Bronchial epithelial cell (primary cell): ENCODE measurements around the gene PCNX2. TPM values are rescaled to one million over a fixed set of nuclear protein-coding genes. Genes with fewer than 3 reads are reported as not detected.

Source experiments
- DNase-seq: peaks from one replicate; pipeline ENCODE4 v3.0.0-alpha.2; 2010; ENCODE audit warnings: low read depth
- FAIRE-seq: peaks from 2 replicates; lab custom pipeline; 2011; peaks lifted over from hg19 to GRCh38; lab: Jason Lieb, UNC
- H3K27me3 ChIP-seq: 2 replicates; pipeline ENCODE4 v1.5.1; 2011; ENCODE audit warnings: low read length; ENCODE audit not compliant: control insufficient read depth, insufficient read depth
- H3K36me3 ChIP-seq: 2 replicates; pipeline ENCODE4 v1.5.1; 2011; ENCODE audit warnings: low read length; ENCODE audit not compliant: control insufficient read depth, insufficient read depth
- H3K4me3 ChIP-seq: 2 replicates; pipeline ENCODE4 v1.5.1; 2011; ENCODE audit warnings: mild to moderate bottlenecking, low read depth, low read length, control low read depth
- total RNA-seq: library from RNA; depleted of rRNA; stranded (reverse); fragments of >200 nt; gene quantifications from 2 replicates; pipeline ENCODE4 v1.2.1, GENCODE V29; 2014
- TF ChIP-seq, protein P1 (sequence below): IDR thresholded peaks from 2 replicates; pipeline ENCODE4 v1.5.1; 2011; ENCODE audit warnings: mild to moderate bottlenecking, moderate library complexity, low read length, control low read depth, inconsistent platforms; ENCODE audit not compliant: insufficient read depth, severe bottlenecking

The PCNX2 gene
- total RNA-seq, 1 donor from 2014 or later = 30.3 TPM

DNA sequence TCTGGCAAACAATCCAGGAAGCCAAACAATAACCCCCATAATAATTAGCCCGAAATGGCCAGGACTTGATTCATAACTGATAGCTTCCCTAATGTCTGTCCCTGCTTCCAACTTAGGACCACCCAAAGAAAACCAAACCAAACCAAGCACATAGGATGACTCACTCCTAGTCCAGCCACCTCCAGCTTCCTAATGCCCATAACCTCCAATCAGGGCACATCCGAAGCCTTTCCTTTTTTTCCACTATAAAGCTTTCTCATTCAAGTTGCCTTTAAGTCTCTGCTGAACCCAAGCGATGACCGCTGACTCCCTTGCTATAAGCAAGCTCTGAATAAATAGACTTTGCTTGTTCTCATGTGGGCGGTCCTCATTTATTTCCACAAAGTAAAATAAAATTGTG, 40.4 kb downstream of the PCNX2 start:
- H3K4me3 ChIP-seq = no peak overlapping the region
- peaks cover 14% of the 10 kb centered on the region for H3K36me3 ChIP-seq
- no peak for DNase-seq
- H3K27me3 ChIP-seq = no peaks in the 10 kb centered on the region
- FAIRE-seq = no peak
- TF ChIP-seq, protein P1, sequence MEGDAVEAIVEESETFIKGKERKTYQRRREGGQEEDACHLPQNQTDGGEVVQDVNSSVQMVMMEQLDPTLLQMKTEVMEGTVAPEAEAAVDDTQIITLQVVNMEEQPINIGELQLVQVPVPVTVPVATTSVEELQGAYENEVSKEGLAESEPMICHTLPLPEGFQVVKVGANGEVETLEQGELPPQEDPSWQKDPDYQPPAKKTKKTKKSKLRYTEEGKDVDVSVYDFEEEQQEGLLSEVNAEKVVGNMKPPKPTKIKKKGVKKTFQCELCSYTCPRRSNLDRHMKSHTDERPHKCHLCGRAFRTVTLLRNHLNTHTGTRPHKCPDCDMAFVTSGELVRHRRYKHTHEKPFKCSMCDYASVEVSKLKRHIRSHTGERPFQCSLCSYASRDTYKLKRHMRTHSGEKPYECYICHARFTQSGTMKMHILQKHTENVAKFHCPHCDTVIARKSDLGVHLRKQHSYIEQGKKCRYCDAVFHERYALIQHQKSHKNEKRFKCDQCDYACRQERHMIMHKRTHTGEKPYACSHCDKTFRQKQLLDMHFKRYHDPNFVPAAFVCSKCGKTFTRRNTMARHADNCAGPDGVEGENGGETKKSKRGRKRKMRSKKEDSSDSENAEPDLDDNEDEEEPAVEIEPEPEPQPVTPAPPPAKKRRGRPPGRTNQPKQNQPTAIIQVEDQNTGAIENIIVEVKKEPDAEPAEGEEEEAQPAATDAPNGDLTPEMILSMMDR = no peak

DNA sequence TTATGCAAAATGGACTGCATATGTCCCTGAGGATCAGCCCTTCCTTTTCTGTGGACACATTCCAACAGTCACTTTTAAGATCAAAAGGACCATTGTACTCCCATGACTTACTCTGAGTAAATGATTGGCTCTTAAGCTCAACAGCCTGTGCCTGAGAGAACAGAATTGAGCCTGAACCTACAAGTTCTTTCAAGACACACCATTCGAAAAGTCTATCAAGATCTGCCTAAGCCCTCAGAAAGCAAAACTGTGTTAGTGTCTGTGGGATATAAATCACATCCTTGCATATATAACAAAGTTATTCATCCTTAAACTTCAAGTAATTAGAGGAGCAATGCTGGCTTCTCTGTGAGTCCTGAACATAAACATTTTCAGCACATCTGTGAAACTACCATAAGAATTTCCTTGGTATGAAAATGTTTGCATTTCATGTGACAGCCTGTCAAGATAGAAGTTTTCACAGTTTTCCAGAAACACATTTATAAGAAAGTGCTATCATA, 41.6 kb downstream of the PCNX2 start:
- TF ChIP-seq, protein P1 = no peak
- H3K4me3 ChIP-seq = no peak overlapping the region
- H3K27me3 ChIP-seq = no peaks in the 10 kb centered on the region
- DNase-seq = no peak
- FAIRE-seq = no peak
- peaks cover 12% of the 10 kb centered on the region for H3K36me3 ChIP-seq

DNA sequence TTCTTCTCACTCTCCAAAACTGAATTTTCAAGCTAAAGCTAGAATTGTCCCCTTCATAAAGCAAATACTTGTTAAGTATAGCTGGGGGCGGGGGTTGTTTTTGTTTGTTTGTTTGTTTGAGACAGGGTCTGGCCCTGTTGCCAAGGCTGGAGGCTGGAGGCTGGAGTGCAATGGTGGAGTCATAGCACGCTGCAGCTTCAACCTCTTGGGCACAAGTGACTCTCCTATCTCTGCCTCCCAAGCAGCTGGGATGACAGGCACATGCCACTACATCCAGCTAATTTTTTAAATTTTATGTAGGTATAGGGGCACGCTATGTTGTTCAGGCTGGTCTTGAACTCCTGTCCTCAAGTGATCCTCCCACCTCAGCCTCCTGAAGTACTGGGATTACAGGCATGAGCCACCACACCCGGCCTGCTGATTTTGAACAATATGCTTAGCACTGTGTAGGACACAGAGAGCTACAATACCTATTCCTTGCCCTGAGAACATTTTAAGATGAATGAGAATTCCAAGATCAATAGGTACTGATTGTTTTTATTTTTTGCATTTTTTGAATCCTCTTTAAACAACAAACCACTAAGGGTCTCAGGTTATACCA, 42.2 kb downstream of the PCNX2 start:
- peaks cover 9% of the 10 kb centered on the region for H3K36me3 ChIP-seq
- TF ChIP-seq, protein P1 = no peak
- DNase-seq (no peak), FAIRE-seq (no peak)
- no peak overlapping the region for H3K4me3 ChIP-seq
- no peaks in the 10 kb centered on the region for H3K27me3 ChIP-seq

DNA sequence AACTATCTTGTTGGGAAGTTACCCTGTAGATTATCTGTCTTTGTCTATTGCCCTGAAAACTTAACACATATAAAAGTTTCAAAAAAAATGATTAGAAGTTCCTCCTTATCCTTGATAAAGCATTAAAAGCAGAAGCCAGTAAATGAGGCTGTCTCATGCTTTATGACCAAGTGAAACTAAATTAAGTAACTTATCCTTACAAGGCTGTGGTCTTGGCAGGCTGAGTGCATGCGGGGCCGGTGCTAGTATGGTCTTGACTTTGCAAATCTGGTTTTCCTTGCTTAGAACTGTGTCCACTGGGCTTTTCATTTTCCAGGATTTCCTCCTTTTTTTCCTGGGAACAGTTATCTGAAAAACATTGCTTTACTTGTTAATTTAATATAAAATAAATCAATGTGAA, 43.1 kb downstream of the PCNX2 start:
- no peak overlapping the region for H3K4me3 ChIP-seq
- DNase-seq (no peak), FAIRE-seq (no peak)
- TF ChIP-seq, protein P1 = no peak
- H3K27me3 ChIP-seq = no peaks in the 10 kb centered on the region
- peaks cover 5% of the 10 kb centered on the region for H3K36me3 ChIP-seq

DNA sequence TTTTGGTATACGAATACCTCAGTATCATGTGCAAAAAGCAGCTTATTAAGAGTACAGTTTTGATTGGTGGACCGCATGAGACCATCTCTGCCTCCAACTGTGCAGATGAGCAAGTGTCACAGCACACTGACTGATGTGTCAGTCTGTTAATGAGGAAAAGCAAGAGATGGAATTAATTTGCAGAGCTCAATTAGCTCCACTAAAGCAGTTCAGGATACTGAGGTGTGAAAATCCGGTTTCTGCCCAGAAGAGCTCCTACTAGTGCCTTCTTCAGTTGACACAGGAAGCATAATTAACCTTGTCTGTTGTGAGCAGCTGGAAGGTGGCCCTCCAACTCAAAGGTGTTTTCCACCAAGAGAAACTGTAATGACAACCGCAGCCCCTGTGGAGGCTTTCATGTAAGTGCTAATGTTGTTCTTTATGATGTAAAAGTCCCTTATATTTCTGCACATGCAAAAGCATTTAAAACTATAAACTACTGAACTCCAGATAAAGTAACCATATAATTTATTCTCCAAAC, 44.3 kb downstream of the PCNX2 start:
- peaks cover 7% of the 10 kb centered on the region for H3K36me3 ChIP-seq
- no peak overlapping the region for H3K4me3 ChIP-seq
- DNase-seq = no peak
- no peaks in the 10 kb centered on the region for H3K27me3 ChIP-seq
- TF ChIP-seq, protein P1 = no peak
- no peak for FAIRE-seq
